Activated naive CD8-positive, alpha-beta T cell treated with anti-CD3 and anti-CD28 coated beads, Interleukin-2, amount 10 ng/mL, durations not matched to agents 7 days and 5 days (primary cell): Measurements from ENCODE around the gene RAB27A. TPM values are rescaled to one million over a fixed set of nuclear protein-coding genes. Genes with fewer than 3 reads are reported as not detected.
A peak's percentile ranks its signal among the peaks of the same experiment; 100 is the strongest.
"Not testable (repeated sequence)": the region's sequence is repeated elsewhere in the genome, so short reads cannot be mapped to it uniquely, and the experiment has no call there.

Experiments
- ATAC-seq: fragments of 150-1000 bp; cut with Tn5 transposase; one replicate; pipeline ENCODE4 v1.10.0; 2021; ENCODE audit warnings: low read depth, moderate library complexity
- POLR2A ChIA-PET: fragments of 350-600 bp; sonication (Branson Sonifier 250); formaldehyde crosslinking; loops from one replicate; lab custom pipeline; 2021; ENCODE audit warnings: antibody characterized with exemption; lab: Charles Lee
- DNase-seq: peaks from one replicate; pipeline ENCODE4 v3.0.0; 2021
- H3K27ac Mint-ChIP-seq: one replicate; pipeline ENCODE4 v1.8.0; 2022; ENCODE audit warnings: mild to moderate bottlenecking, mixed read lengths
- H3K27me3 Mint-ChIP-seq: one replicate; pipeline ENCODE4 v1.8.0; 2022; ENCODE audit warnings: mild to moderate bottlenecking, moderate library complexity, mixed read lengths
- H3K36me3 Mint-ChIP-seq: one replicate; pipeline ENCODE4 v1.8.0; 2021; ENCODE audit warnings: mild to moderate bottlenecking, mixed read lengths
- H3K4me1 Mint-ChIP-seq: one replicate; pipeline ENCODE4 v1.8.0; 2021; ENCODE audit warnings: mixed read lengths
- H3K4me3 Mint-ChIP-seq: one replicate; pipeline ENCODE4 v1.8.0; 2022; ENCODE audit warnings: mild to moderate bottlenecking, moderate library complexity, mixed read lengths
- H3K9me3 Mint-ChIP-seq: one replicate; pipeline ENCODE4 v1.8.0; 2021; ENCODE audit warnings: mixed read lengths
- total RNA-seq, 2 experiments: library from RNA; stranded (reverse); gene quantifications; one replicate each; pipeline ENCODE4 v1.2.3, GENCODE V29; 2021

Gene RAB27A
- total RNA-seq, result 10 to 100 TPM; 80.1 to 87.3 TPM

DNA sequence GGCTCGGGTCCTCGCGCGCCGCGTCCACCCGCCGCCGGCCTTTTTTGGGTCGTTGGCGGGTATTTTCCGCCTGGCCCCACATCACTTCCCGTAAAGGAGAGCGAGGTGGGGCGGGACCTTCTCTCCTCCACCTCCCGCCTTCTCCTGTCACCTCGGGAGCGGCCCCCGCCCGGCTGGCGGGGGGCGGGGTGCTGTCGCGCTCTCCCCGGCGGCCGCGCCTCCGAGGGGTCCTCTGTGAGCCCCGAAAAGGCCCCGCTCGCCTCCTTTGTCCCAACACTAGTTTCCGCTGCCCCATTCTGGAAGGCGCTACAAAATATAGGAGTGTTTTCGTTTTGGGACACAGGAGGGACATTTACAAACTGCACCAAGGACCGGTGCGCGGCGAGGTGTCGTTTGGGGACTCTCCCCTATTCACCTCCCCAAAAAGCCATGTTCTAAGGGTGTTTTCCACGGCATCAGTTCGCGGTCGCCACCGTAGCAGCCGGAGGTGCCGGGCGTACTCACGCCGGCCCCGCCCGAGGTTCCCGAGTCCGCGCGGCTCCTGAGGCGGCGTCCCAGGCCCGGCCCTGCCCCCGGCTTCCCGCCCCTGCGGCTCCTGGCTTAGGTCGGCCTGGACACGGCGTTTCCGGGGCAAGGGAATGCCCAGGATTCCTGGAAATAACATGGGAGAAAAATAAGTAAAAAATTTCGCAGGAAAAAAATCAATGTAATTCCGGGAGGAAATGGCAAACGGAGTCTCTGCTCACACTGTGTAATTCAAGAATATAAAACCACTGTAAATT lies at the start of gene RAB27A:
RAB27A (minus strand) TSS at position 68 of the 782 bp plus-strand sequence. CDS start 54,879 bp downstream, outside the sequence.
- Mint-ChIP-seq H3K36me3 (peaks cover 21% of the 10 kb centered on the region), H3K27ac (peak within 1 kb of the TSS; percentile 90), H3K4me1 (peaks cover 38% of the 10 kb centered on the region), H3K4me3 (peak within 1 kb of the TSS; percentile 91), H3K27me3 (peaks cover 1% of the 10 kb centered on the region), H3K9me3 (no peaks in the 10 kb centered on the region)
- POLR2A ChIA-PET, result interaction anchor here (1.0 to 1.5 kb wide), 2 partner anchors 72 to 73 kb away, joined by 4 to 5 read pairs; no protein-coding TSS in a partner anchor
- peak; percentile 75 for ATAC-seq
- DNase-seq, result peak; percentile 79

- ATAC-seq (no peak), DNase-seq (no peak)
- POLR2A ChIA-PET, result no interaction called here
- no peaks in the 10 kb centered on the region for H3K27me3 Mint-ChIP-seq
- H3K9me3 Mint-ChIP-seq, result no peaks in the 10 kb centered on the region
- H3K4me1 Mint-ChIP-seq, result no peaks in the 10 kb centered on the region
- no peak overlapping the region for H3K4me3 Mint-ChIP-seq
- H3K27ac Mint-ChIP-seq, result no peak overlapping the region
- H3K36me3 Mint-ChIP-seq, result peaks cover 19% of the 10 kb centered on the region
Observed at GRCh38 chr15:55337160-55337559, 47.5 kb upstream of the RAB27A start.

- Mint-ChIP-seq H3K27me3 (no peaks in the 10 kb centered on the region), H3K9me3 (no peaks in the 10 kb centered on the region), H3K27ac (no peak overlapping the region), H3K4me1 (no peaks in the 10 kb centered on the region), H3K36me3 (peaks cover 26% of the 10 kb centered on the region), H3K4me3 (no peak overlapping the region)
- no peak for ATAC-seq
- POLR2A ChIA-PET, result no interaction called here
- no peak for DNase-seq
Observed at GRCh38 chr15:55334997-55335396, 45.4 kb upstream of the RAB27A start.

DNA sequence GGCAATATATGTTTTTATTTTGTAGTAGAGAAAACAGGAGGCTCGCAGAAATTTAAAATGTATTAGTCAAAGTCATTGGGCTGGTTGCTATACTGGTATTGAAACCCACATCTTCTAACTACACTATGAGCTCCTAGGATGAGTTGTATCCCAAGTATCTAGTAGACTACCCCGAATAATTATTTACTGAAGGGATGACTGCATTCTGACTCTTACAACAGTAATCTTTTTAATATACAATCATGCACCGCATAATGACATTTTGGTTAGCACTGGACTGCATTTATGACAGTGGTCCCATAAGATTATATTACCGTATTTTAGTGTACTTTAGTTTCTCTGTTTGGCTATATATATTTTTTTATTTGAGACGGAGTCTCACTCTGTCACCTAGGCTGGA lies 44.8 kb upstream of the RAB27A start:
- Mint-ChIP-seq H3K27me3 (no peaks in the 10 kb centered on the region), H3K27ac (no peak overlapping the region), H3K4me1 (no peaks in the 10 kb centered on the region), H3K36me3 (peaks cover 23% of the 10 kb centered on the region), H3K4me3 (no peak overlapping the region), H3K9me3 (no peaks in the 10 kb centered on the region)
- ATAC-seq (no peak), DNase-seq (no peak)
- POLR2A ChIA-PET, result no interaction called here

- Mint-ChIP-seq H3K27me3 (no peaks in the 10 kb centered on the region), H3K9me3 (no peaks in the 10 kb centered on the region), H3K36me3 (peaks cover 22% of the 10 kb centered on the region), H3K4me1 (peaks cover 5% of the 10 kb centered on the region), H3K4me3 (no peak overlapping the region), H3K27ac (no peak overlapping the region)
- POLR2A ChIA-PET, result no interaction called here
- no peak for ATAC-seq
- DNase-seq, result no peak
Observed at GRCh38 chr15:55327387-55327786, 37.8 kb upstream of the RAB27A start.

GRCh38 chr15:55322467-55322866 lies 32.9 kb upstream of the RAB27A start:
- H3K27me3 Mint-ChIP-seq, result no peaks in the 10 kb centered on the region
- POLR2A ChIA-PET, result no interaction called here
- no peak for DNase-seq
- peaks cover 16% of the 10 kb centered on the region for H3K36me3 Mint-ChIP-seq
- no peaks in the 10 kb centered on the region for H3K9me3 Mint-ChIP-seq
- H3K4me3 Mint-ChIP-seq, result no peak overlapping the region
- peaks cover 21% of the 10 kb centered on the region for H3K4me1 Mint-ChIP-seq
- no peak overlapping the region for H3K27ac Mint-ChIP-seq
- no peak for ATAC-seq

- DNase-seq, result no peak
- Mint-ChIP-seq H3K4me1 (peaks cover 25% of the 10 kb centered on the region), H3K9me3 (no peaks in the 10 kb centered on the region), H3K4me3 (no peak overlapping the region), H3K36me3 (peaks cover 19% of the 10 kb centered on the region), H3K27me3 (no peaks in the 10 kb centered on the region), H3K27ac (no peak overlapping the region)
- ATAC-seq, result no peak
- POLR2A ChIA-PET, result interaction anchor here (0.7 kb wide), 1 partner anchor 121 kb away, joined by 3 read pairs; no protein-coding TSS in a partner anchor
Observed at GRCh38 chr15:55320963-55321362, 31.4 kb upstream of the RAB27A start.

DNA sequence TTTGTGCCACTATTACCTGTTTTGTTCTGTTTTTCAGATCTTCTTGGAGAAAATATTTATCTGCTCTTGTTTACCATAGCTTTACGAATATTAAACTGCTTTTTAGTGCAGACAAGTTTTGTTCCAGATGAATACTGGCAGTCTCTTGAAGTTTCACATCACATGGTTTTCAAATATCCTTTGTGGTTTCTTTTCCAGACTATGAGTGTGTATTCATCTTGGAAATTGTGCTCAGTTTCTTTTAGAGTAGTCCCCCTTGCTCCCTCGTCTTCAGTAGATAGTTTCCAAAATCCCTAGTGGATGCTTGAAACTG lies 30.6 kb upstream of the RAB27A start:
- POLR2A ChIA-PET, result interaction anchor here (1.8 to 3.1 kb wide), 2 partner anchors 53 to 88 kb away, joined by 5 to 20 read pairs; partner anchors contain the start of genes CCPG1 and PIERCE2
- ATAC-seq, result no peak
- Mint-ChIP-seq H3K36me3 (peaks cover 23% of the 10 kb centered on the region), H3K9me3 (no peaks in the 10 kb centered on the region), H3K27ac (peak overlapping the region; percentile 9), H3K4me3 (peak overlapping the region; percentile 68), H3K4me1 (peaks cover 32% of the 10 kb centered on the region), H3K27me3 (no peaks in the 10 kb centered on the region)
- DNase-seq, result no peak

DNA sequence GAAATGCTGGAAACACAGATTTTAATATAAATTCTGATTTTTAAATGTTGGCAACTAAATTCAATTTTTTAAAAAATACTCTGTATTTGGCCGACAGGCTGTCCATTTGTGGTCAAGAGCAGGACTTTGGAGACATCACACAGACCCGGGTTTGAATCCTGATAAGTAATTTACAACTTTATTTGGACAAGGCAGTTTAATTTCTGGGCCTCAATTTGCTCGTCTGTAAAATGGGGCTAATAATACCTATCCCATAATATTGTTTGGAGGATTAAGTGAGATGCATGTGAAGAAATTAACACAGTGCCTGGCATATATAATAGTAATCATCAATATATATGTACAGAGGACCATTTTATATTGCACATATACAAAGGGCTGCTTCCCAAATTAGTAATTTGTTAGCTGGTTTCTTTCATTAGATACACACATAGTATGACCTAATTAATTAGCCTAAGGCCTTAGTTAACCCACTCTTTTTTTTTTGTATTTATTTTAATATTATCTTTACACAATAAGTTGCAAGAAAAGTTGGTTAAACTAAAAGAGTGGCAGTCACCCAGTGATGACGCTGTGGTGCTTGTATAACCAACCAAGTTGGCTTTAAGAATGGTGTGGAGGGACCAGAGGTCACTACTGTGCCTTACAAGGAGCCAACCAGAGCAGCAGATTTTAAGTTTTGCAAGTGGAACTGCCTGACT lies 30.1 kb upstream of the RAB27A start:
- DNase-seq (no peak), ATAC-seq (no peak)
- H3K9me3 Mint-ChIP-seq, result no peaks in the 10 kb centered on the region
- H3K27me3 Mint-ChIP-seq, result no peaks in the 10 kb centered on the region
- POLR2A ChIA-PET, result interaction anchor here (1.2 to 3.1 kb wide), 7 partner anchors 9 to 925 kb away, joined by 4 to 24 read pairs (median 5); partner anchors contain the start of genes CCPG1, PIERCE2 and RSL24D1
- peaks cover 25% of the 10 kb centered on the region for H3K36me3 Mint-ChIP-seq
- peaks cover 36% of the 10 kb centered on the region for H3K4me1 Mint-ChIP-seq
- peak overlapping the region; percentile 97 for H3K27ac Mint-ChIP-seq
- H3K4me3 Mint-ChIP-seq, result peak overlapping the region; percentile 99

- Mint-ChIP-seq H3K4me1 (peaks cover 40% of the 10 kb centered on the region), H3K27me3 (no peaks in the 10 kb centered on the region), H3K27ac (peak within 1 kb of the TSS; percentile 97), H3K36me3 (peaks cover 27% of the 10 kb centered on the region), H3K9me3 (no peaks in the 10 kb centered on the region), H3K4me3 (peak within 1 kb of the TSS; percentile 99)
- DNase-seq (peak; percentile 83), ATAC-seq (peak; percentile 88)
- POLR2A ChIA-PET, result interaction anchor here (0.6 to 3.1 kb wide), 10 partner anchors 9 to 926 kb away, joined by 3 to 24 read pairs (median 4); partner anchors contain the start of genes CCPG1, PIERCE2 and RSL24D1
Observed at GRCh38 chr15:55318588-55319494, 29.2 kb upstream of the RAB27A start, which contains the start of the genes PIGB and PIGBOS1. PIGB (plus strand) TSS chr15:55319222; CDS start chr15:55319251, 29 bp downstream. PIGBOS1 (minus strand) TSS chr15:55319123; CDS start chr15:55317792, 1,331 bp downstream.

DNA sequence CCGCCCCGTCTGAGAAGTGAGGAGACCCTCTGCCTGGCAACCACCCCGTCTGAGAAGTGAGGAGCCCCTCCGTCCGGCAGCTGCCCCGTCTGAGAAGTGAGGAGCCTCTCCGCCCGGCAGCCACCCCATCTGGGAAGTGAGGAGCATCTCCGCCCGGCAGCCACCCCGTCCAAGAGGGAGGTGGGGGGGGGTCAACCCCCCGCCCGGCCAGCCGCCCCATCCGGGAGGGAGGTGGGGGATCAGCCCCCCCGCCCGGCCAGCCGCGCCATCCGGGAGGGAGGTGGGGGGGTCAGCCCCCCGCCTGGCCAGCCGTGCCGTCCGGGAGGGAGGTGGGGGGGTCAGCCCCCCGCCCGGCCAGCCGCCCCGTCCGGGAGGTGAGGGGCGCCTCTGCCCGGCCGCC lies 13.2 kb upstream of the RAB27A start:
- peaks cover 13% of the 10 kb centered on the region for H3K36me3 Mint-ChIP-seq
- DNase-seq, ATAC-seq, H3K4me1 Mint-ChIP-seq, H3K4me3 Mint-ChIP-seq, H3K27me3 Mint-ChIP-seq, H3K27ac Mint-ChIP-seq, H3K9me3 Mint-ChIP-seq, POLR2A ChIA-PET: not testable (repeated sequence)

GRCh38 chr15:55297315-55297714 lies 7.7 kb upstream of the RAB27A start:
- ATAC-seq, result no peak
- no peaks in the 10 kb centered on the region for H3K9me3 Mint-ChIP-seq
- peaks cover 1% of the 10 kb centered on the region for H3K4me1 Mint-ChIP-seq

More at GRCh38 chr15:55297315-55297714, 7.7 kb upstream of the RAB27A start:
- no peak overlapping the region for H3K4me3 Mint-ChIP-seq
- H3K36me3 Mint-ChIP-seq, result no peaks in the 10 kb centered on the region
- peaks cover 5% of the 10 kb centered on the region for H3K27me3 Mint-ChIP-seq
- POLR2A ChIA-PET, result no interaction called here
- no peak for DNase-seq
- H3K27ac Mint-ChIP-seq, result no peak overlapping the region
